ENCODE results near the gene GAS7.
"Not testable (repeated sequence)": the region's sequence is repeated elsewhere in the genome, so short reads cannot be mapped to it uniquely, and the experiment has no call there.

The GAS7 gene

DNA sequence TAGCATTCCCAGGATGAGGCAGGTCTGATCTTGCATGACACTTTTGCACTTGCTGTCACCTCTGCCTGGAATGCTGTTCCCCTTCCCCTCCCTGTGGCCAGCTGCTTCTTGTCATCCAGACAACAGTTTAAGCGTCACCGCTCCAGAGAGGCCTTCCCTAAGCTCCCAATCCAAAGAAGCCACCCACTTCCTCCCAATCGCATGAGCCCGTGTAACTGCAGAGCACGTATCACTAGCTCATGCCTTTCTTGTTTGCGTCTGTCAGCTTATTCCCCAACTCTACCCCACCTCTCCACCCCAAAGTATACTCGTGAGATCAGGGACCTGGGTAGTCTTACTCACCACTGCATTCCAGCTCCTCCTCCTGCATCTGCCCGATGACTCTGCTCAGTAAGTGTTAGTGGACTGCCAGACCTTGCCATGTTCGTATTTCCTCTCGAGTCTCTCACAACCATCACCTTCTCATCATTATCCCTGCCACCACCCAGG, 92.8 kb downstream of the GAS7 start:
- DNase-seq: no peak

DNA sequence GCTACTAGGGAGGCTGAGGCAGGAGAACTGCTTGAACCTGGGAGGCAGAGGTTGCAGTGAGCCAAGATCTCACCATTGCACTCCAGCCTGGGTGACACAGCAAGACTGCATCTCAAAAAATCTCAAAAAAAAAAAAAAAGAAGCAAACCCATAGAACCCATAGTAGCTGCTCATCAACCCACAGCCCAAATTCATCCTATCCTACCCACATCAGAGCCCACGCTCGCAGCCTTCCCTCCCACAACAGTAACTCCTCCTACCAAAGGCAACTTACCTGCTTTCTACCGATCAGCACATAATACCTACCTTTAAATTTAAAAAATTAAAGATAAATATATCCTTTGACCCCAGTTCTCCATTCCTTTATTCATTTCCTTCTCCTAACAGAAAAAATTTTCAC, 94.7 kb downstream of the GAS7 start:
- DNase-seq: no peak

DNA sequence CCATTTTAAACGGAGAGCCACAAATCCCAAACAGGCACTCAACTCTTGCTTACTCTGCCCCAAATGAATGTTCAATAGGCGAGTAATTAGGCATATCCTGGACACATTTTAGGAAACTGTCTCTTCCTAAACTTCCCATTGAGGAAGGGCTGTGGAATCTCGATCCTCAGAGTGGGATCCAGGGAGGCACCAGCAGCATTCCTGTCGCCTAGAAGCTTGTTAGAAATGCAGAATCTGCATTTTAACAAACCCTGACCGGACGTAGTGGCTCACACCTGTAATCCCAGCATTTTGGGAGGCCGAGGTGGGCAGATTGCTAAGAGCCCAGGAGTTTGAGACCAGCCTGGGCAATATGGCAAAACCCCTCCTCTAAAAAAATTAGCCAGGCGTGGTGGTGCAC, 95.6 kb downstream of the GAS7 start:
- DNase-seq: no peak

DNA sequence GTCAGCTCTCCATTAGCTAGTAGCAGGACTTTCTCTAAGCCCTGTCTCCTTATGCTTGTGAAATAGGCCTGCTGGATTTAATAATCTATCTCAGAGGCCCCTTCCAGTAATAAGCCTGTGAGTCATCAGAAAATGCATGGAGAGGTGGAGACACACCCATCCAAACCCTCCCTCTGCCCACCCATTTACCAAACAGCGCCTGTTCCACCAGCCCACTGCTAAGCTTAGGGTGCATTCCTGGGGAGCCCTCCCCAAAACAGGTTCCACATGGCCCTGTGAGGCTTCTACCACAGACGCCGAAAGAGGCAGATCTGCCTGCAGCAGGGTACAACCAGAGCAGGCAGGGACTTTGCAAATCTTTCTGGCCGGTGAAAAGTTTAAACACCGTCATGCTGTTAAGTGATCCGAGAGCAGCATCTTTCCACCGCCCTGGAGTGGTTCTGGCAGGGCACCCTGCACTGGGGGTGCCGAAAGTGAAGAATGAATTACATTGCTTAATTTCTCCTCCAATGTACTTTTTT, 99.3 kb downstream of the GAS7 start:
- DNase-seq: no peak

DNA sequence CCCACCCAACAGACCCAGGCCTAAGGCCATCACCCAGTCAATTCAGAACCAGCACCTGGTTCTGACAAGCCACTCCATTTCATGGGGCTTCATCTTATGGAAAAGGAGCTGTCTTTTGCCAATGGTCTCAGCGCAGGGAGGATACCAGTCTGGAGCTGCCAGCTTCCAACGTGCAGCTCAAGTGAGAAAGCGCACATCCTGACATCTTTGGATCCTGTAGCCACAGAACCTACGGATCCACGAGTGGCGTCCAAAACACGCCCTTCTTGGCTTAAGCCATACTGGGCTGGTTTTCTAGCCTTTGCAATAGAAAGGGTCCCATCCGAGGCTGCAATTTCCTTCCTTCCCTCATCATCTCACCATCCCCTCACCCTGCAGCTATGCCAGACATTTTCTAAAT, 101.8 kb downstream of the GAS7 start:
- DNase-seq: no peak

GRCh38 chr17:10095295-10095694, 103.1 kb downstream of the GAS7 start:
- not testable (repeated sequence) for DNase-seq

DNA sequence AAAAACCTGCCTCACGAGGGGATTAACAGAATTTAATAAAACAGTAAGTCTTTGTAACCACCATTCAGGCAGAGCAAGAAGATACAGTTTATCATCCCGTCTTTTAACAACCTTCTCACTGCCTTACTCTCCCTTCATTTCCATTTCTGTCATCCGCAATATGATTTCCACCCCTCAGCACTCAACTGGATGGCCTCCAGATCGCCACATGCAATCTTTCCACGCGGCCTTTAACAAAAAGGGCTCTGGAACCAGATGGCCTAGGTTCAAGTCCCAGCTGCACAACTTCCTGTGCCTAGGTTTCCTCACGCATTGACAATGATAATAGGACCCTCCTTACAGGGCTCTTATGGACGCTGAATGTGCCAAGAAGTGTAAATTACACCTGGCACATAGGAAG, 103.6 kb downstream of the GAS7 start:
- no peak for DNase-seq

GRCh38 chr17:10092595-10092994, 105.8 kb downstream of the GAS7 start:
- no peak for DNase-seq

DNA sequence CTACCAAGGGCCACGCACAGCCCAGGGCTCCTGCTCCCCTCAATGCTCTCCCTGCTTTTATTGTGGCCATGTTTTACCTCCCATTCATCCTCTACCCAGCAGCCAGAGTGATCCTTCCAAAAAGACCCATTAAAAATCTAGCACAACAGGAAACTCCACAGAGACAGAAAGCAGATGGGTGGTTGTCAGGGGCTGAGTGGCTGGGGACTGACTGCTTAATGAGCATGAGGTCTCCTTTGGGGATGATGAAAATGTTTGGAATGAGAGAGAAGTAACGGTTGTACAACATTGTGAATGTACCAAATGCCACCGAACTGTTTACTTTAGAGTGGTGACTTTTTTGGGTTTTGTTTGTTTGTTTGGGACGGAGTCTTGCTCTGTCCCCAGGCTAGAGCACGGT, 107.4 kb downstream of the GAS7 start:
- no peak for DNase-seq

- no peak for DNase-seq
Measured at GRCh38 chr17:10089196-10089804, 109.1 kb downstream of the GAS7 start.

DNA sequence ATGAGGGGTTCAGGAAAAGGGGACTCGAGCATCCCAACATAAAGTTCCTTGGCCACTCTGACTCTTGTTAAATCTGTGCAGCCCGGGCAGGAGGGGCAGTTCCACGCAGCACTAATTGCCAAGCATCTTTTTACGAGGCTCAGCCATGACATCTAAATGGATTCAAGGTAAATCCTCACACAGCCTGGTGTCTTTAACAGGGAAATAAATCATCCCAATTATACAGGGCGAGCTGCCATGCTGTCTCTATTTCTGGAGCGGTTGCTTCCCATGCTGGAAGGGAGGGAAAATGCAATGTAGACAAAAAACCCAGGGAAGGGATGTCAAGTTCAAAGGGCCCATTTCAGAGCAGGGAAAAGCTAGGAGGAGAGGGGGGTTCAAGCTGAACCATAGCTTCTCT, 110.0 kb downstream of the GAS7 start:
- no peak for DNase-seq

GRCh38 chr17:10087355-10087754, 111.1 kb downstream of the GAS7 start:
- no peak for DNase-seq

- no peak for DNase-seq
Measured at GRCh38 chr17:10083864-10084263, 114.5 kb downstream of the GAS7 start.

DNA sequence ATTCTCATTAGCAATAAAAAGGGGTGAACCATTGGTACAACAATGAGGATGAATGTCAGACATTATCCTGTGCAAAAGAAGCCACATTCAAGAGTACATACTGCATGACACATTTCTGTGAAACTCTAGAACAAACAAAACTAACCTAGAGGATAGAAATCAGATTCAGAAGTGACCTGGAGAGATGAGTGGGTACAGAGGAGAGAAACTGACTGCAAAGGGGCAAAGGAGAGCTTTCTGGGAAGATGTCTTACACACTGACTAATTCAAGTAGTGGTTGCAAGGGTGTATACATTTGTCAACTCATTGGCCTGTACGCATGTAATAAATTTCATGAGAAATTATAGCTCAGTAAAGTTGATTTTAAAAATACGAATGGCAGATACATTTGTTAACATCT, 115.6 kb downstream of the GAS7 start:
- no peak for DNase-seq

GRCh38 chr17:10081571-10082169, 116.7 kb downstream of the GAS7 start:
- DNase-seq: peak; percentile 15

GRCh38 chr17:10077561-10078299, 120.7 kb downstream of the GAS7 start:
- DNase-seq: peak; percentile 30

GRCh38 chr17:10075919-10076318, 122.5 kb downstream of the GAS7 start:
- DNase-seq: no peak

GRCh38 chr17:10073941-10074340, 124.5 kb downstream of the GAS7 start:
- no peak for DNase-seq

- DNase-seq: no peak
Measured at GRCh38 chr17:10072556-10073425, 125.6 kb downstream of the GAS7 start.

- no peak for DNase-seq
Measured at GRCh38 chr17:10072086-10072485, 126.3 kb downstream of the GAS7 start.

DNA sequence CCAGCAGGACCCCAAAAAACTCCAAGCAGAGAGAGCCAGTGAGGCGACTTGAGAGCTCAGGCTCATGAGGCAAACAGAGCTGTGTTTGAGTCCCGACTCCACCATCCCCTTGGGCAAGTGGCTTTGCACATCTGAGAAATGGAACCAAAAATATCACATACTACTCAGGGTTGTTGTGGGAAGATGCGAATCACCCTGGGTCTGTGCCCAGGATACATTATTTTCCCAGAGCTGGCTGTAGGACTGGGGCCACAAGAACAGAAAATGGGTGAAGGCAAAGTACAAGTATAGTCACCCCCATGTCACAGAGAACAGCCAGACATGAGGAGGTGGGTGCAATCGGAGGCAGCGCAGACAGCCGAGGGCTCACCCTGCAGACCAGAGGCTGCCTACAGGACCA, 127.3 kb downstream of the GAS7 start:
- no peak for DNase-seq

GRCh38 chr17:10070690-10071089, 127.7 kb downstream of the GAS7 start:
- DNase-seq: no peak

DNA sequence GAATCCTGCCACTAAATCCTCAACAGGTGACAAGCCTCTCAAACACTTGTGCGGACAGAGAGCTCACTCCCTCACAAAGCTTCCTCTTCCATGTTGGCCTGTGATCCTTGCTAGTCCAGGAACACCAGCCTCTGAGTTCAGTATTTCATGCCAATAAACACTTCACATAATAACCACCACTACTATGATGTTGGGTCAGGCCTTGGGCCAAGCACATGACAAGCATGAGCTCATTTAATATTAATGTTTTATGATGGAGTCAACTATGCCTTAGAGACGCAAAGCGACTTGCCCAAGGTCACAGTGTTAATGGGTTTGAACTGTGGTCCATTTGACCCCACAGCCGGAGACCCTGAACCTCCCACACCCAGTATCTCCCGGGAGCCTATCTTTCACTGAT, 129.1 kb downstream of the GAS7 start:
- DNase-seq: no peak

Data from activated gamma-delta T cell treated with Interleukin-2 at 50 U/mL for 16 hours (primary cell).